ENCODE data around the gene TRIM25.

TRIM25 gene

DNA sequence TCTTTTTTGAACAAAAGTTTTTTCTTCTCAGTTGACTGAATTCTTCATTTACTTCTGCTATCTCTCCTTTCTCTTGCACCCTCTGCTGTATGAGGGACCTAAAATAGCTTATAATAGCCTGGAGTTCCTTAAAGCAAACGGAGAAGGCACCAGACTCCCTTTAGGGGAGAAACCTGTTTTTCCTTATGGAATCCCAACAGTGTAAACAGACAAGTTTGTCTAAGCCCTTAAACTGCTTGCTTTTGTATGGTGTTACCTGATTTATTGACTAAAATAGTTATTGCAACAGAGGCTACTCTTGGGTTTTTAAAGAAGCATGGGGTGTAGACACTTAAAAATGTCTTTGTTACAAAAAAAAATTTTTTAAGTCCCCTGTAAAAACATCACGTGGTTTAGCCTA, 12.9 kb upstream of the TRIM25 start:
- no peak for DNase-seq

DNA sequence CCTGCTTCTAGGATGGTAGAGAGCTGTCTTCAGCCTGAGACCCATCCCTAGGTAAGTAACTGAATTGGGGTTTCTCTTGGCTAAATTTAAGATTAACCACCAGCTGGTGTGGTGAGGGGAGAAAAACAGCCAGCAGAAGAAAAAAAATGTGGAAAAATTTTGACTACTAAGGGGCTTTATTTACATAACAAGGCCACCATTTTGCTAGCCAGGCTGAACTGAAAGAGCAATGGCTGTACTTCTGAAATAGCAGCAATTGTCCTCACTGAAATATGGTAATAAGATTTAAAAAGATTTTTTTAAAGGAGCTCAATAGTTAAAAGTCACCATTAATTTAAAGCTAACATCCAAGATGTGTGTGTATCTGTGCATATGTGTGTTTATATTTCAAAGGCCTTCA, 12.4 kb upstream of the TRIM25 start:
- no peak for DNase-seq

DNA sequence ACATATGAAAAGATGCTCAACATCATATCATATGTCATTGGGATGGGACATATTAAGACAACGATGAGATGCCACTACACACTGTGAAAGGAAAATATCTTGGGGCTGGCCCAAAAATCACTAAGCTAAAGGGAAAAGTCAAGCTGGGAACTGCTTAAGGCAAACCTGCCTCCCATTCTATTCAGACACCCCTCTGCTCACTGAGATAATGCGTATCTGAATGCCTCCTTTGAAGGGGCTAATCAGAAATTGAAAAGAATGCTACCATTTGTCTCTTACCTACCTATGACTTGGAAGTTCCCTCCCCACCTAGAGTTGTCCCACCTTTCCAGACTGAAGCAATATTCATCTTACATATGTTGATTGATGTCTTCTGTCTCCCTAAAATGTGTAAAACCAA, 11.2 kb upstream of the TRIM25 start:
- DNase-seq = no peak

DNA sequence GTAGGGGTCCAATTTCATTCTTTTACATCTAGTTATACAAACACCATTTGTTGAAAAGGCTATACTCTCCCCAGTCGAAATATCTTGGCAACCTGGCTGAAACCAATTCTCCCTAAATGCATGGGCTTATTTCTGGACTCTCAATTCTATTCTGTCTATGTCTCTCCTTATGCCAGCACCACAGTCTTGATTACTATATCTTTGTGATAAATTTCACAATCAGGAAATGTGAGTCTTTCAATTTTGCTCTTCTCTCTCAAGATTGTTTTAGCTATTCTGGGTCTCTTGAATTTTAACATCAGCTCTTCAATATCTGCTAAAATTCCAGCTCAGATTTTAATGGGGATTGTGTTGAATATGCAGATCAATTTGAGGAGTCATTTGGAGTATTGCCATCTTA, 5.9 kb upstream of the TRIM25 start:
- DNase-seq = no peak

DNA sequence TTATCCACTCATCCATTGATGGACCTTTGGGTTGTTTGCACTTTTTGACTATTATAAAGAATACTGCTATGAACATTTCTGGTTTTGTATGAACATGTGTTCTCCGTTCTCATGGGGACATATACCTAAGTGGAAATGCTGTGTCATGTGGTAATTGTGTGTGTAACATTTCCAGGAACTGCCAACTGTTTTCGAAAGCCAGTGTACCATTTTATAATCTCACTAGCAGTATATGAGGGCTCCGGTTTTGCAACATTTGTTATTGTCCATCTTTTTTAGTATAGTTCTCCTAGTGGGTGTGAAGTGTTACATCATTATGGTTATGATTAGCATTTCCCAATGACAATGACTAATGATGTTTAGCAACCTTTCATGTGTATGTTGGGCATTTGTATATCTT, 5.1 kb upstream of the TRIM25 start:
- no peak for DNase-seq

DNA sequence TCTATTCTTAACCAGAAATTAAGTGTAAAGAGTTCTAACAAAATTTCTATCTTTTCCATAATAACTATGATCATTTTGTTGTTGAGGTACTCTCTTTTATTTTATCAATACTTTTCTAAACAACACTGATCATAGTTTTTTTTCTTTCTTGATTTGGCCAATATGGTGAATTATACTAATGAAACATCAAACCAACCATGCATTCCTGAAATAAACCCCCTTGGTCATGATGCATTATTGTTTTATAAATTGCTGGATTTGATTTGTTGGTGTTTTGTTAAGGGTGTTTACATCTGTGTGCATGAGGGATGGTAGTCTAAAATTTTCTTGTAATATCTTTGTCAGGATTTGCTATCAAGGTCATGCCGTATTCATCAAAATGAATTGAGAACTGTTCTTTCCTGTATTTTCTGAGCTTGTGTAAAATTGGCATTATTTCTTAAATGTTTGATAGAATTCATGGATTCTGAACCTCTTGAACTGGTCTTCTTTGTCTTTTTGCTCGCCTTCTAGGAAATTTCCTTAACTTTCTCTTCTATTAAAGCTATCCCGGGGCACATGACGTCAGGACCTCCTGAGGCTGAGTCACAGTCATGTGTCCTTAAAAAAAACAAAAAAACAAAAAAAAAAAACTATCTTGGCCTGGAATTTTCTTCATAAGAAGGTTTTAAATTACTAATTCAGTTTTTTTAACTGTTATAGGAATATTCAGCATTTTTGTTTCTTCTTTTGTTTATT, 3.9 kb upstream of the TRIM25 start:
- DNase-seq = no peak

DNA sequence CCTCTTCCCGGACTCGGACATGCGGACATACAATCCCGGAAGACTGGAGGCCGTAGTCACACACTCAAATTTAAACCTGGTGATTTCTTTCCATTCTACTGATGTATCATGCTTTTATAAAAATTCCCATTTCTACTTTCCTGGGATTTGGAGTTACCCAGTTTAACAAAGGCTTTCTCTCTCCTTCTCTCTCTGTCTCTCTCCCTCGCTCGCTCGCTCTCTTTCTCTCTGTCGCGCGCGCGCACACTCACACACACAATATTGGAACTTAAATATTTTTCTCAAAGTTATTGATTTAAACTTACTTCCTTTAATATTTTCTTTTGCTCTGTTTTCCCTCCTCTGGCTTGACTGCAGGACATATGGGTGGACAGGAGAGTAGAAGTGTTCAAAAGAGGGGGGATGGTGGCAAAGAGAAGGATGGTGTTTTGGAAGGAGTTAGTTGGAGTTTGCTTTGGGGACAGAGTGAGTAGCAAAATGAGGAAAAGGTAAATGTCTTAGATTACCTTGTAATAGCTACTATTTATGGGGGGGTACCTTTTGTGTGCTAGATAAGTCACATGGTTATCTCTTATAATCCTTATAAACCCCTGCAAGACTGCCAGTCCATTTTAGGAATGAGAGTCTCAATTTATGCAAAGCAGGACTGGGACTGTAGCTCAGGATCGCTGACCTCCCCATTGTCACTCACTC, 878 bp upstream of the TRIM25 start:
- no peak for DNase-seq

DNA sequence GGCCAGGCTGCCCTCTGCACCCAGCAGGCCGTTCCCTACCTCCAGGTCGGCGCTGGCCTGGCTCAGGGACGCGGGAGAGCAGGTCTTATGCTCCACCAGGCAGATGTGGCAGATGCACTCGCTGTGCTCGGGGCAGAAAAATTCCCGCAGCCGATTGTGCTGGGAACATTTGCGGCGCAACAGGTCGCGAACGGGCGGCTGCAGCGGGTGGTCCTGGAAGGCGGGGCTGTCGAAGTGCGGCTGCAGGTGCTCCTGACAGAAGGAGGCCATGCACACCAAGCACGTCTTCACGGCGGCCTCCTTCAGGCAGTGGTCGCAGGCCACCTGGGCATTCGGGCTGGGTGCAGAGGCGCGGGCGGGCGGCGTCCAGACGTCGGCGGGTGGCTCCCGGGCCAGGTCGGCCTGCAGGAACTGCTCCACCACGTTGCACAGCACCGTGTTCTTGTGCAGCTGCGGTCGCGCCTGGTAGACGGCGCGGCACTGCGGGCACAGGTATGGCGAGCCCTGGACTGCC, 439 bp downstream of the TRIM25 start:
- no peak for DNase-seq

DNA sequence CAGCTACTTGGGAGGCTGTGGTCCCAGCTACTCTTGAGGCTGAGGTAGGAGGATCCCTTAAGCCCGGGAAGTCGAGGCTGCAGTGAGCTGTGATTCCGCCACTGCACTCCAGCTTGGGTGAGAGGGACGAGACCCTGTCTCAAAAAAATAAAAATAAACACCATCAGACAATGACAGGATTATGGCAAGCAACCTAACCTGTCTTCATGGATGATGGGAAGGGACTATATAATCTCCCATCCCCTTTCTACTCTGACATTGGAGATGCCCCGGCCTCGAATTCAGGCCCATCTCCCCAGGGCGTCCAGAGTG, 893 bp downstream of the TRIM25 start:
- no peak for DNase-seq

DNA sequence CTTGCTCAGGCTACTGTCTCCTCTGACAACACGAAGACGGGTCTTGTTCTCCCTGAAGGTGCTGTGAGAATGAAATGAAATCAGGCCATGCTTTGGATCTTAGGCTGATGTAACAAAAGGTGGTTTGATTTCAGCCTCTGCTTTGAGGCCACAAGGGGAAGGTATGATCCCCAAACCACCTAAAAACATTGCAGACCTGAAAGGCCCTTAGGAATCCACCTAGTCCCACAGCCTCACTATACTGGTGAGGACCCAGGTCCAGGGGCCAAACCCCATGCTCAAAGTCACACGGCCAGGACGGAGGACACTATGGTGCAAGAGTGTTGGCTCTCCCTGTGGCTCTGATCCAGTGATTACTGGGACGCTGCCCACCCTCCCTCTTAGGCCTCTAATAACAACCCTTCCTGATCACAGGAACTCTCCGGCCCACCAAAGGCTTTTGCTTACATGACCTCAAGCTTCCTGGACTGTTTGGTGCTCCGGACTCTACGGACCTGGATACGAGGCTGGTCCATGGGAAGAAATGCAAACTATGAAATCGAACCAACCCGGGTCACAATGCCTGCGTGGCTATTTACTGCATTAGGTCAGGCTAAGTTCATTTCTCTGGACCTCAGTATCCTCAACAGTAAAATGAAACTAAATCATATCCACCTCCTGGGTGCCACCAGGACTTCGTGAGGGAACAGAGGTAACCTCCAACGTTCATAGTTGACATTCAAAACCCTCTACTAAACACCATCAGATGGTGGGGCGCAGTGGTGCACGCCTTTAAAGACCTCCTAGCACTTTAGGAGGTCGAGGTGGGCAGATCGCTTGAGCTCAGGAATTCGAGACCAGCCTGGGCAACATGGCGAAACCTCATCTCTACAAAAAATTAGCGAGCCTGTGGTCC, 1.5 kb downstream of the TRIM25 start:
- DNase-seq = no peak

DNA sequence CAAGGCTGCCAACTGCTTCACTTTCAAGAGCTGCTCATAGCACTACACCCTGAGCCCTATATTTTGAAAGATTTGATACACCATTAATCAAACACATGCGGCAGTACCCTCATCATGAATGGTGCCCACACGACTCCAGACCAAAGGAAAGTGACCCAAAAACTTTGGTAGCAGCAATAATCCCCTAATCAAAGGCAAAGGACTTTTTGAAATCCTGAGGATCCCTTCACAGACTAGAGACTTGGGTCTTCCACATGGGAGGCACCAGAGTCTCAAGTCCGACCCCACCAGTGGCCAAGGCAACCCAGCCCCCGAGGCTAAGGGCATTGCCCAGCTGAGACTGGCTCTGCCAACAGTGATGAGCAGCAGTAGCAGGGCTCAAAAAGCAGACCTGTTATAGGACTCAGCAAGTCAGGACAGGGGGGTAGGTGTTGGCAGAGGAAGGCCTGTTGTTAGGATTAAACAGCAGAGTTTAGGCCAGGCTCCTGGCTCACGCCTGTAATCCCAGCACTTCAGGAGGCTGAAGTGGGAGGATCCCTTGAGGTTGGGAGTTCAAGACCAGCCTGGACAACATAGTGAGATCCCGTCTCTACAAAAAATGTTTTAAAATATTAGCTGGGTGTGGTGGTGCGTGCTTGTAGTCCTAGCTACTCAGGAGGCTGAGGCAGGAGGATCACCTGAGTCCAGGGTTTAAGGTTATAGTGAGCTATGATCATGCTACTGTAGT, 3.2 kb downstream of the TRIM25 start:
- DNase-seq = no peak

DNA sequence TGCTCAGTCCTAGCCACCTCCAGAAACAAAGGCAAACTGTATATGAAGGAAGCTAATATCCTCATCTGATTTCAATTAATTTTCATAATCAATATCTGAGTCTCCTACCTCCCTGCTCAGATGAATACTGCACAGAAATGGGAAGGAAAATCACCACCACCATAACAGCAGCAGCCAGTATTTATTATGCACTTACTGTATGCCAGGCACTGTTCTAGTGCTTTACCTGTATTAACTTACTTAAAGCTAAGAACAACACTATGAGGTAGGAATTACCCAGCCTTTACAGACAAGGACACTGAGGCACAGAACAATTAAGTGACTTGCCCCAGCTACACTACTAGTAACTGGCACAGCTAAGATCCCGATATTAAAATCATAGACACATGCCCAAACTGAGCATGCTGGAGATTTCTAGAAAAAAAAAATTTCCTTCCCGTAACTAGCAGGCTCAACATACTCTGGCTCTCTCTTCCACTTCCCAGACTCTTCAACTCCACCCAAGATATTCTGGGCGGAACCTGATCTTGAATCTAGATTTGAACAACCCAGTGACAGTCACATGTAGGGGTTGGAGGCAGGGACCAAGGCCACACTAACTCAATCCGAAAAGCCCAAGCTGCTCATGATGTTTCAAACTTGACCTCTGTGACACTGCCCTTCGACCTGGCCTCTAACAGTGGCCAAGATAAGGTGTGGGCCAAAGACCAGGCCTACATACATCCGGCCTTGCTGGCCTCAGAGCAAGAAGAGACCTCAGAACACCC, 3.9 kb downstream of the TRIM25 start:
- DNase-seq = no peak

DNA sequence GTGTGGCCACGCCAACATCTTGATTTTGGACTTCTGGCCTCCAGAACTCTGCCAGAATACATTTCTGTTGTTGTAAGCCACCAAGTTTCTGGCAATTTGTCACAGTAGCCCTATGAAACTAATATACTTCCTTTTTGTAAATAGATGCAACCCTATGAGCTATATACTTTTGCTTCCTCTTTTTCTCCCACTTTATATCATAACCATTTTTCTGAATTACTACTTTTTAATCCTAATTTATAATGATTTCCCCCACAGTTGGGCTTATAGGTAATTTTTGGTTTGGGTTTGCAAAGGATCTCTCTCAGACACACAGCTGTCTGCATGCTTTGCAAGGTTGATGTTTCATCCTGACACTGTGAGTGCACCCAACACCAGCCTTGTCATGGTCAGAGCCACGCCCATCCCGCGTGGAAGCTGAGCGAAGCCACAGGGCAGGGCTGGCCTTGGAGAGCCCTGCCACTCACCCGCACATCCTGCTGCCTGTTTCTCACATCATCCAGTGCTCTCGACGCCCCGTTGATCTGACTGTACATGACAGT, 5.8 kb downstream of the TRIM25 start:
- no peak for DNase-seq

DNA sequence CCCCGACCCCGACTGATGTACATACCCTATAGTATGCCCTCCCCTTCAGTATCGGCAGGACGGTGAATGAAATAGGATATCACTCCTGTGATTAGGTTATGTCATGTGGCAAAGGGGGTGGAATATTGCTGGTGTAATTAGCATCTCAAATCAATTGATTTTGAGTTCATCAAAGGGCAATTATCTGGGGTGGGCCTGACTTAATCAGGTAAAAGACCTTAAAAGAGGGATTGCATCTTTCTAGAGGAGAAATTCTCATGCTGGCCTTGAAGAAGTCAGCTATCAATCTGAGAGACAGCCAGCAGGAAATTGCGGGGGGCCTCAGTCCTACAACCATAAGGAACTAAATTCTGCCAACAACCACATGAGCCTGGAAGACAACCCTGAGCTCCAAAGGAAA, 10.3 kb downstream of the TRIM25 start:
- no peak for DNase-seq

DNA sequence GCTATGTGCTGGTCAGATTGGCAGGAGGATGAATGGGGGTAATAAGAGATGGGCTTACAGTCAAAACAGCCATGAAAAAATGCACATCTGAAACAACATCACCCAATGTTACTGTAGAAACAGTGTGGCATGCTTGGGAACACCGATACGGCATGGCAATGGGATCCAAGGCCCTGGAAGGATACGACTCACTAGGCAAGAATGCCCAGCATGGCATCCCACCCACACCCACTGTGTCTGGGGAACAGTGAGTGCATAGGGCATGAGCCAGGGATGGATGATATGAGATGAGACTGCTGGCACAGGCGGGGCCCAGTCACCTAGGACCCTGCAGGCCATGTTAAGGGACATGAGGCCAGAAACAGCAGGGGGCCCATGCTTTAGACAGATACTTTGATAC, 11.5 kb downstream of the TRIM25 start:
- no peak for DNase-seq

DNA sequence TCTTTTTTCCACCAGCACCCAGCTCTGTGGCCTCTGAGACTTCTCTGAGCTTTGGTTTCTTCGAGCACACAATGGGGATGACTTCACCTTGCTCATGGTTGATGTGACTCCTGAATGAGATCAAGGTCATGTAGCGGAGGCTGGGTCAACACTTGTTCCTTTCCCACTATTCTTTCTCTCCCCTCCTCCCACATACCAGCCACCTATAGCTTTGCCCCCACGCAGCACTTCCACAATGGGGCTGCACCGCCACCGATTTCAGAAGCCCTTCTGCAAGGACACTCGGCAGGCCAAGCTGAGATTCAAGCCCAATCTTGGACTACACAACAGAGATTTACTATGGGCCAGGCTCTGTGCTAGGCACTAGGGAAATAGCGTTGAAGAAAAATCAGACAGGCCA, 14.4 kb downstream of the TRIM25 start:
- DNase-seq = no peak

DNA sequence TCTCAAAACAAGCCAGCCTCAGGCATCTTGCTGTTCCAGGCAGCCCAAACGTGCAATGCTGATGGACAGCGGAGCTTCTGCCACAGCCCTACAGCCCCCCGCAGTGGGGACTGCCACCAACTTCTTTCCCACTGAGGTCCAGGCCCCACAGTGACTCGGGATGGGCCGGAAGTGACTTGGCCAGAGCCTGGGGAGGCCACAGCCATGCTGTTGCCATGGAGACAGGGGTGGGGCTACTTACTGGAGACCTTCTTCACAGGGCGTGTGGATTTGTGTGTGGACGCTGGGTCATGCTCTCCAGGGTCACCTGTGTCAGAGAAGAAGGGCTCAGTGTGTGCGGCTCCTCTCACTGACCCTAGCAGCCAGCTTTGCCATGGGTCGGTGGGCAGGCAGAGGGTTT, 15.0 kb downstream of the TRIM25 start:
- no peak for DNase-seq

DNA sequence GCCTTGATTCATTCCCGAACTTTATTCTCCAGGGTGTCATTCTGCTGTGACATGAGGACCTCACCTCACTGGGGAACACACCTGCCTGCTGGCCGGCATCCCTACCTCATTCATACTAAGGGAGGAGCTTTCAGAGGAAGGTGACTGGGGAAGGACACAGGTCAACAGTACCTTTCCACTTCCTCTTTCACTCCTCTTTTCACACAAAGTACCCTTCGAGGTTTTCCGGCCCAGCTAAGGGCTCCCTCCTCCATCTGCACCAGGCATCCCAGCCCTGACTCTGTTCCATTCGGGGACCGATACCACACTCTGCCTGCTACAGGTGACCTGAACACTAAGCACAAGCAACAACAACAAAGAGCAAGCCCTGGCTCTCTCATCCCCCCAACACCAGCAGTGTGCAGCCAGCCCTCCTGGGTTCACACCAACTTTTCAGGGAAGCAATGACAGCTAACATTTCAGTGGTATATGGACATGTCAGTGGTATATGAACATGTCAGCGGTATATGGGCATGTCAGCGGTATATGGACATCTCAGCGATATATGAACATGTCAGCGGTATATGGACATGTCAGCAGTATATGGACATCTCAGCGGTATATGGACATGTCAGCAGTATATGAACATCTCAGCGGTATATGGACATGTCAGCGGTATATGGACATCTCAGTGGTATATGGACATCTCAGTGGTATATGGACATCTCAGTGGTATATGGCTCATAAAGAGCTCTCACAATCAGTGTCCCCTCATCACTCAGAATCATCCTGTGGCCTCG, 16.0 kb downstream of the TRIM25 start:
- DNase-seq = no peak

DNA sequence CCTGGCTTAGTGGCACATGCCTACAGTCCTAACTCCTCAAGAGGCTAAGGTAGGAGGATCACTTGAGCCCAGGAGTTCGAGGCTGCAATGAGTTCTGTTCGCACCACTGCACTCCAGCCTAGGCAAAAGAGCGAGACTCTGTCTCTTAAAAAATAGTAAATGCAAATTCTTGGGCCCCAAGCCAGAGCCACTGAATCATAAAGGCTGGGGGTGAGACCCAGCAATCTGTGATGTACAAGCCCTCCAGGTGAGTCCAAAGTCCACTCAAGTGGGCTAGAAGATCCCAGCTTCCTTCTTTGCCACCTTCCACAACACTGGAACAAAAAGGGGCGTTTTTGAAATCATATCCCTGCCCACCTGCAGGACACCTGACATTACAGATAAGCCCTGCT, 16.9 kb downstream of the TRIM25 start:
- DNase-seq = no peak

DNA sequence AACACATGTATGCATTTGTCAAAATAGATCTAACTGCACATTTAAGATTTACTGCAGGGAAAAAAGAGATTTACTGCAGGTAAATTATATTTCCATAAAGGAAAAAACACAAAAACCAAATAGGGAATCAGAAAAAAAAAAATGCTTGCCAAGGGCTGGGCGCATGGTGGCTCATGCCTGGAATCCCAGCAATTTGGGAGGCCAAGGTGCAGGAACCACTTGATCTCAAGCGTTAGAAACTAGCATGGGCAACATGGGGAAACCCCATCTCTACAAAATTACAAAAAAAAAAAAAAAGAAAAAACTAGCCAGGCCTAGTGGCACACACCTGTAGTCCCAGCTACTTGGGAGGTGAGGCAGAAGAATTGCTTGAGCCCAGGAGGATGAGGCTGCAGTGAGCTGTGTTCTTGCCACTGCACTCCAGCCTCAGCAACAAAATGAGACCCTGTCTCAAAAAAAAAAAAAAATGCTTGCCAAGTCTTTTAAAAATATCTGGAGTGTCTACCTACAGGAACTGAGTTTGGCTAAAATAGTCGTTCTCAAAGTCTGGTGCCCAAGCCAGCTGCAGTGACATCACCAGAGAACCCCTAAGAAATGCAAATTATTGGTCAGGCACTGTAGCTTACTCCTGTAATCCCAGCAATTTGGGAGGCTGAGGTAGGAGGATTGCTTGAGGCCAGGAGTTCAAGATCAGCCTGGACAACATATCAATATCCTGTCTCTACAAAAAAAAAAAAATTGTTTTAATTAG, 17.5 kb downstream of the TRIM25 start:
- no peak for DNase-seq

All from activated CD8-positive, alpha-beta memory T cell treated with anti-CD3 and anti-CD28 coated beads, Interleukin-2, amount 50 U/mL, for 4 hours (primary cell).